ENCODE measurements around the gene HHIPL2. TPM values are rescaled to one million over a fixed set of nuclear protein-coding genes. Genes with fewer than 3 reads are reported as not detected.
A peak's percentile ranks its signal among the peaks of the same experiment; 100 is the strongest.

The HHIPL2 gene
- 0.82 TPM for total RNA-seq

- FAIRE-seq: no peak
- DNase-seq (ENCODE audit: low spot score in 2 of 2): no peak
Observed at GRCh38 chr1:222547944-222548671, at the start of gene HHIPL2. HHIPL2 (minus strand) TSS chr1:222548104; CDS start chr1:222548044, 60 bp downstream.

GRCh38 chr1:222596696-222597095, 48.8 kb upstream of the HHIPL2 start:
- no peak for FAIRE-seq
- no peak for DNase-seq (ENCODE audit: low spot score in 2 of 2)

GRCh38 chr1:222594789-222595188, 46.9 kb upstream of the HHIPL2 start:
- DNase-seq (ENCODE audit: low spot score in 2 of 2) (no peak), FAIRE-seq (no peak)

GRCh38 chr1:222592171-222592570, 44.3 kb upstream of the HHIPL2 start:
- DNase-seq (ENCODE audit: low spot score in 2 of 2) (no peak), FAIRE-seq (no peak)

GRCh38 chr1:222589462-222590302, 41.8 kb upstream of the HHIPL2 start, which contains the start of gene TAF1A:
TAF1A (minus strand) TSS chr1:222589933.
- DNase-seq (ENCODE audit: low spot score in 2 of 2) (peak; percentile 38 to 68), FAIRE-seq (no peak)

- FAIRE-seq (no peak), DNase-seq (ENCODE audit: low spot score in 2 of 2) (no peak)
Observed at GRCh38 chr1:222588135-222588534, 40.2 kb upstream of the HHIPL2 start.

GRCh38 chr1:222586842-222587241, 38.9 kb upstream of the HHIPL2 start:
- FAIRE-seq: no peak

GRCh38 chr1:222583079-222583478, 35.2 kb upstream of the HHIPL2 start:
- no peak for FAIRE-seq
- DNase-seq (ENCODE audit: low spot score in 2 of 2): no peak

More at GRCh38 chr1:222586842-222587241, 38.9 kb upstream of the HHIPL2 start:
- no peak for DNase-seq (ENCODE audit: low spot score in 2 of 2)

GRCh38 chr1:222582099-222582774, 34.3 kb upstream of the HHIPL2 start:
- FAIRE-seq (no peak), DNase-seq (ENCODE audit: low spot score in 2 of 2) (no peak)

GRCh38 chr1:222579316-222579715, 31.4 kb upstream of the HHIPL2 start:
- no peak for DNase-seq (ENCODE audit: low spot score in 2 of 2)
- FAIRE-seq: no peak

- FAIRE-seq: no peak
Observed at GRCh38 chr1:222570837-222571236, 22.9 kb upstream of the HHIPL2 start.

GRCh38 chr1:222561656-222562055, 13.8 kb upstream of the HHIPL2 start:
- DNase-seq (ENCODE audit: low spot score in 2 of 2) (no peak), FAIRE-seq (no peak)

More at GRCh38 chr1:222570837-222571236, 22.9 kb upstream of the HHIPL2 start:
- DNase-seq (ENCODE audit: low spot score in 2 of 2): no peak

- FAIRE-seq (no peak), DNase-seq (ENCODE audit: low spot score in 2 of 2) (no peak)
Observed at GRCh38 chr1:222557574-222557973, 9.7 kb upstream of the HHIPL2 start.

- DNase-seq (ENCODE audit: low spot score in 2 of 2) (no peak), FAIRE-seq (no peak)
Observed at GRCh38 chr1:222557148-222557547, 9.2 kb upstream of the HHIPL2 start.

GRCh38 chr1:222555992-222556615, 8.2 kb upstream of the HHIPL2 start:
- no peak for FAIRE-seq

GRCh38 chr1:222554177-222554576, 6.3 kb upstream of the HHIPL2 start:
- DNase-seq (ENCODE audit: low spot score in 2 of 2) (no peak), FAIRE-seq (no peak)

More at GRCh38 chr1:222555992-222556615, 8.2 kb upstream of the HHIPL2 start:
- DNase-seq (ENCODE audit: low spot score in 2 of 2): no peak

- DNase-seq (ENCODE audit: low spot score in 2 of 2): no peak
- no peak for FAIRE-seq
Observed at GRCh38 chr1:222552882-222553281, 5.0 kb upstream of the HHIPL2 start.

- DNase-seq (ENCODE audit: low spot score in 2 of 2): no peak
- FAIRE-seq: no peak
Observed at GRCh38 chr1:222547260-222547614, 667 bp downstream of the HHIPL2 start.

GRCh38 chr1:222546548-222547259, 1.2 kb downstream of the HHIPL2 start:
- DNase-seq (ENCODE audit: low spot score in 2 of 2) (peak in 1 of 2 donors; percentile 18), FAIRE-seq (no peak)

GRCh38 chr1:222546091-222546490, 1.8 kb downstream of the HHIPL2 start:
- DNase-seq (ENCODE audit: low spot score in 2 of 2) (no peak), FAIRE-seq (no peak)

All from frontal cortex (tissue), 4 donors.